Colonic mucosa (tissue), 4 donors: ENCODE results near the gene NKIRAS1. TPM values are rescaled to one million over a fixed set of nuclear protein-coding genes. Genes with fewer than 3 reads are reported as not detected.
"Not testable (repeated sequence)": the region's sequence is repeated elsewhere in the genome, so short reads cannot be mapped to it uniquely, and the experiment has no call there.

ENCODE experiments used
- DNase-seq: peaks from one replicate; pipeline ENCODE4 v3.0.0-alpha.2; 2020
- H3K27ac ChIP-seq: fragments of 200-600 bp; one replicate; pipeline ENCODE4 v1.8.0; 2021
- H3K27me3 ChIP-seq: fragments of 200-600 bp; one replicate; pipeline ENCODE4 v1.8.0; 2021
- H3K36me3 ChIP-seq: fragments of 200-600 bp; one replicate; pipeline ENCODE4 v1.8.0; 2021
- H3K4me1 ChIP-seq: fragments of 200-600 bp; one replicate; pipeline ENCODE4 v1.8.0; 2021; ENCODE audit warnings: mild to moderate bottlenecking
- H3K4me3 ChIP-seq: fragments of 200-600 bp; one replicate; pipeline ENCODE4 v1.8.0; 2021
- H3K9ac ChIP-seq, 2 donors: one replicate each; pipeline ENCODE4 v1.7.0; 2013; ENCODE audit warnings: control low read depth in 2 of 2, low read depth in 2 of 2, low read length in 2 of 2
- H3K9me3 ChIP-seq: fragments of 200-600 bp; one replicate; pipeline ENCODE4 v1.8.0; 2021
- intact Hi-C: fragments of 100-400 bp; cut with DNase I; formaldehyde crosslinking; loops from one replicate; pipeline ENCODE4 v1.14.1; 2022
- total RNA-seq, 2 donors: library from RNA; stranded (reverse); fragmentation: NEBNext Ultra II Directional in 1 of 2; extraction: Animal tissue kit (Norgen Biotek cat#: 25700) in 1 of 2; gene quantifications; one replicate each; pipeline ENCODE4 v1.2.1, GENCODE V29; 2021
- TF ChIP-seq, protein P1 (sequence below): fragments of 200-600 bp; IDR thresholded peaks from one replicate; pipeline ENCODE4 v1.8.0; 2022; ENCODE audit warnings: antibody characterized with exemption, mild to moderate bottlenecking
- donor health status: healthy.
- donor health status: DM: no; HTN: no; CAD: no.
- donor health status: DM: no; HTN: no; CAD: no.

NKIRAS1 gene
- total RNA-seq, 2 donors from 2014 or later: 2.6 to 5.4 TPM

DNA sequence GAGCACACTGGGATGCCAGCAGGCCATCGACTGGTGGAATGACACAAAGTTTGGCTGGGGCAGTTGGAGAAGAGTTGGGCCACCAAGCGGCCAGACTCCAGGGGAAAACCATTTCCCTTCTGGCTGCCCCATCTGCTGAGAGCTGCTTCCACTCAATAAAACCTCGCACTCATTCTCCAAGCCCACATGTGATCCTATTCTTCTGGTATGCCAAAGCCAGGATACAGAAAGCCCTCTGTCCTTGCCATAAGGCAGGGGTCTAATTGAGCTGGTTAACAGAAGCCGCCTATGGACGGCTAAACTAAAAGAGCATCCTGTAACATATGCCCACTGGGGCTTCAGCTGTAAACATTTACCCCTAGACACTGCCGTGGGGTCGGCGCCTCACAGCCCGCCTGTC, 55.1 kb downstream of the NKIRAS1 start:
- TF ChIP-seq, protein P1, sequence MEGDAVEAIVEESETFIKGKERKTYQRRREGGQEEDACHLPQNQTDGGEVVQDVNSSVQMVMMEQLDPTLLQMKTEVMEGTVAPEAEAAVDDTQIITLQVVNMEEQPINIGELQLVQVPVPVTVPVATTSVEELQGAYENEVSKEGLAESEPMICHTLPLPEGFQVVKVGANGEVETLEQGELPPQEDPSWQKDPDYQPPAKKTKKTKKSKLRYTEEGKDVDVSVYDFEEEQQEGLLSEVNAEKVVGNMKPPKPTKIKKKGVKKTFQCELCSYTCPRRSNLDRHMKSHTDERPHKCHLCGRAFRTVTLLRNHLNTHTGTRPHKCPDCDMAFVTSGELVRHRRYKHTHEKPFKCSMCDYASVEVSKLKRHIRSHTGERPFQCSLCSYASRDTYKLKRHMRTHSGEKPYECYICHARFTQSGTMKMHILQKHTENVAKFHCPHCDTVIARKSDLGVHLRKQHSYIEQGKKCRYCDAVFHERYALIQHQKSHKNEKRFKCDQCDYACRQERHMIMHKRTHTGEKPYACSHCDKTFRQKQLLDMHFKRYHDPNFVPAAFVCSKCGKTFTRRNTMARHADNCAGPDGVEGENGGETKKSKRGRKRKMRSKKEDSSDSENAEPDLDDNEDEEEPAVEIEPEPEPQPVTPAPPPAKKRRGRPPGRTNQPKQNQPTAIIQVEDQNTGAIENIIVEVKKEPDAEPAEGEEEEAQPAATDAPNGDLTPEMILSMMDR: no peak
- Histone ChIP-seq H3K27me3 (no peaks in the 10 kb centered on the region), H3K4me3 (no peak overlapping the region), H3K27ac (no peak overlapping the region), H3K9me3 (no peaks in the 10 kb centered on the region), H3K4me1 (peaks cover 7% of the 10 kb centered on the region), H3K36me3 (no peaks in the 10 kb centered on the region), H3K9ac (no peak overlapping the region)
- intact Hi-C loops: no loop called here
- DNase-seq: no peak

DNA sequence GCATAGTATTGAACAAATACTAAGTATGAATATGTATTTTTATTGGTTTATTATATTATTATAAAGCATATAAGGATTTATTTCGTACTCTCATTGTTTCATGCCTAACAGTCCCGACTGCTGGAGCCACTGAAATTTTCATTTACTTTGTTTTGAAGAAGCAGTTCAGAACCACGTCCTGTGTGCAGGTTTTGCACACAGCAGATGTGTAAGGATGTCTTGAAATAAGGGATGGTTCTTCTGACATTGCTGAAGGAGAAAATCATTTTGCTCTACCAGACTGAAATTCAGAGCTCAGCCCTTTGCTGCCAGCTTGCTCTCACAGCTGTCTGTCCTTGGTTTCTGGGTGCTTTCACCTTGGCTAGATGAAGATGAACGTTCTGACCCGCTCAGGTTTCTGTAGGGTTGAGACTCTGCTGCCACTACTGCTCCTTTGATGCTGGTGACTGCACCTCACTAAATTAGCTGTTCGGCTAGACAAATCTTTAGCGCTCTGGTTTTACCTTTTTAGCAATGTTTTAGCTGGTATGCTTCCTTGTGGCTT, 56.9 kb downstream of the NKIRAS1 start:
- no peak overlapping the region for H3K4me3 ChIP-seq
- TF ChIP-seq, protein P1: no peak
- no peak overlapping the region for H3K27ac ChIP-seq
- H3K27me3 ChIP-seq: no peaks in the 10 kb centered on the region
- intact Hi-C loops: no loop called here
- H3K9ac ChIP-seq: no peak overlapping the region
- no peaks in the 10 kb centered on the region for H3K4me1 ChIP-seq
- no peak for DNase-seq
- H3K36me3 ChIP-seq: no peaks in the 10 kb centered on the region
- no peaks in the 10 kb centered on the region for H3K9me3 ChIP-seq

DNA sequence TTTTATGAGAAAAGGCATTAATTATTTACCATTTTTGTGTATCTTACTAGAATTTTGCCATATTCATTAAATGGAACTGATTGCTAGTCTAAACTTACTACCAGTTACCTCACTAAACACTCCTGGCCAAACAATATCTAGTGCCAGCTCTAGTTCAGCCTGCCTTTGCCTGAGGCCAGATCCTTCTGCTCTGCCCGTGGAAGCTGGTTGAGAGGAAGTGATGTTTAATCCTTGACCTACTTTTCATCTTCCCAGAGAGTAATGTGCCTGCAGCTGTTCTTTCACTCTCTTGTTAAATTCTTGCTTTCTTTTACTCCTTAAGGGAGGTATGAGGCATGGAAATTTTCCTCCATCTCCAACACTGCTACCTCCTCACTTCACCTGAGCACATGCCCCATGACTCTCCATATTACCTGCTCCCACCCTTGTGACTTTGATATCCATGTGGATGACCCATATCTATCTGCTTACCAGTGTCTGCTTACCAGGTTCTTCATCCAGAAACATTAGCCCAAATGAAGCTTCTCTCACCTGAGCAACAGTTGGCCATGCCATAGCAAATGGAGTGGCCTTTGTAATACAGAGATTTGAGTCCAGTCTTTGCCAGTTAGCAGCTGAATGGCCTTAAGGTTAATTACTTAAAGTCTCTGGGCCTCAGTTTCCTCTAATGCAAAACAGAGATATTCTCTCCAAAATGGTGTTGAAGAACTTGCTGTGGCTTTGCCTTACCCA, 57.6 kb downstream of the NKIRAS1 start:
- no peaks in the 10 kb centered on the region for H3K27me3 ChIP-seq
- H3K9ac ChIP-seq: no peak overlapping the region
- H3K4me3 ChIP-seq: no peak overlapping the region
- H3K9me3 ChIP-seq: no peaks in the 10 kb centered on the region
- no peak for DNase-seq
- intact Hi-C loops: no loop called here
- TF ChIP-seq, protein P1: no peak
- no peaks in the 10 kb centered on the region for H3K36me3 ChIP-seq
- H3K4me1 ChIP-seq: no peaks in the 10 kb centered on the region
- H3K27ac ChIP-seq: no peak overlapping the region

DNA sequence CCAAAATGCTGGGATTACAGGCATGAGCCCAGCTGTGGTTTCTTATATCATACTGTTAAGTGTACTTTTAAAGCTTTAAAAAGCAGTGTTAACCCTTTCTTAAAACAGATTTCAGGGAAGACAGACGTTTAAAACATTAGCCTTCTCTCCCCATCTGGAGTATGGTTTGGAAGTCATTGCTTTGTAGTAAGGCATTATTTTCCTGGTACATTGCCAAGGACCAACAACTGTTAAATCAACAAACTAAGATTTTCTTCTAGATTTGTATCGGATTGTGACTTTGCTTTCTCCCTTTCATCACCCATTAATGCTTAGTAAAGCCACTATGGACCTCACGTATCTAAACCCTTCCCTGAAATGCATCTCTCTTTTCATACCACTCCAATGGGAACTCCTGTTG, 60.5 kb downstream of the NKIRAS1 start:
- H3K27me3 ChIP-seq: no peaks in the 10 kb centered on the region
- H3K9me3 ChIP-seq: no peaks in the 10 kb centered on the region
- no peak overlapping the region for H3K9ac ChIP-seq
- TF ChIP-seq, protein P1: no peak
- intact Hi-C loops: no loop called here
- H3K4me1 ChIP-seq: no peaks in the 10 kb centered on the region
- no peak overlapping the region for H3K27ac ChIP-seq
- H3K4me3 ChIP-seq: no peak overlapping the region
- DNase-seq: no peak
- H3K36me3 ChIP-seq: no peaks in the 10 kb centered on the region

DNA sequence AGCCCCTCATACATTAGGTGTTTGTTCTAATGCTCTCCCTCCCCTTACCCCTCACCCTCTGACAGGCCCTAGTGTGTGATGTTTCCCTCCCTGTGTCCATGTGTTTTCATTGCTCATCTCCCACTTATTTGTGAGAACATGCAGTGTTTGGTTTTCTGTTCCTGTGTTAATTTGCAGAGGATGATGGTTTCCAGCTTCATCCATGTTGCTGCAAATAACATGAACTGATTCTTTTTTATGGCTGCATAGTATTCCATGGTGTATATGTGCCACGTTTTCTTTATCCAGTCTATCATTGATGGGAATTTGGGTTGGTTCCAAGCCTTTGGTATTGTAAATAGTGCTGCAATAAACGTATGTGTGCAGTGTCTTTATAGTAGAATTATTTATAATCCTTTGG, 67.3 kb downstream of the NKIRAS1 start:
- H3K9me3 ChIP-seq, H3K4me3 ChIP-seq, H3K27me3 ChIP-seq, H3K4me1 ChIP-seq, H3K27ac ChIP-seq, H3K9ac ChIP-seq, H3K36me3 ChIP-seq, DNase-seq, intact Hi-C loops: not testable (repeated sequence)
